GM10847 (cell line): ENCODE measurements around the gene PELO.

ENCODE experiments used
- POLR2A ChIP-seq: IDR thresholded peaks from 2 replicates; pipeline ENCODE4 v1.6.1; 2011; ENCODE audit not compliant: insufficient read length; ENCODE audit errors: extremely low read depth

PELO gene

GRCh38 chr5:52787600-52788504, at the start of gene PELO, which contains the start of gene ITGA1:
Gene PELO, plus strand, starts transcription at chr5:52787916. Its CDS starts 12,479 bp downstream, at chr5:52800395.
Gene ITGA1, plus strand, starts transcription at chr5:52787916. Its CDS starts 438 bp downstream, at chr5:52788354.
- TF ChIP-seq POLR2A, result no peak

DNA sequence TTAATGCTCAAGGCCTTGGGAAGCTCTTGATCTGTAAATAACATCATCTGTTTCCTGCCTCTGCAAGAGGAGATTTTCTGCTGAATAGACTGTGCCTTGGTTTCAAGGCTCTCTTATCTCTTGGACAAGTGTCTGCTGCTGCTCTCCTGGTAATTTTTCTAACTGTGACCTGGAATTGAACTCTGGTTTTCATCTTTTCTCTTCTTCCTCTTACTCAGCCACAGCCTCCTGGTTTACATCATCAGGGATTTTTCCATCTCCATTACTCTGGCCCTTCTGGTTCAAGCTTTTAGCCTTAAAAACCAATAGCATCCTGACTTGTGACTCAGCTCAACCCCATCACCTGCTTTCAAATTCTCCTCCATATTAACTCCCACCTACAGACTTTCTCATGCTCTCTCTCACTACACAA, 49.6 kb upstream of the PELO start:
- no peak for TF ChIP-seq POLR2A

GRCh38 chr5:52740007-52740406, 47.7 kb upstream of the PELO start:
- no peak for TF ChIP-seq POLR2A

DNA sequence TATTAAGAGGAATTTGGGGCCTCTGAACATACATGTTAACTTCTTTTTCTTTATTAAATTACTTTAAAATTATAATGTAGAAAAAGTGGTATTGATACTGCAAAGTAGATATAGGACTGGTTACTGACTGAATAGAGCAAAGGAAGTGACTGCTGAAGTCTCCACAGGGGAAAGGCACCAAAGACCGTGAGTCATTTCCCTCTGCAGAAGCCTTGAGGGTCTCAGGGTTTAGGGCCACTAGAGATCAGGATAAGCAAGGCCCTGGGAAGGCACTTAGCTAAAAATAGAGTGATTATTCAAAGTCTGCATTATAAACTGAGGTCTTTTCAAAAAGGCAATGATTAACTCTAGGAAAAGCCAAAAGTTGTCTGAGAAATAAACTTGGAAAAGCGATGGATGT, 44.7 kb upstream of the PELO start:
- no peak for TF ChIP-seq POLR2A

- no peak for TF ChIP-seq POLR2A
Observed at GRCh38 chr5:52743529-52743928, 44.2 kb upstream of the PELO start.

DNA sequence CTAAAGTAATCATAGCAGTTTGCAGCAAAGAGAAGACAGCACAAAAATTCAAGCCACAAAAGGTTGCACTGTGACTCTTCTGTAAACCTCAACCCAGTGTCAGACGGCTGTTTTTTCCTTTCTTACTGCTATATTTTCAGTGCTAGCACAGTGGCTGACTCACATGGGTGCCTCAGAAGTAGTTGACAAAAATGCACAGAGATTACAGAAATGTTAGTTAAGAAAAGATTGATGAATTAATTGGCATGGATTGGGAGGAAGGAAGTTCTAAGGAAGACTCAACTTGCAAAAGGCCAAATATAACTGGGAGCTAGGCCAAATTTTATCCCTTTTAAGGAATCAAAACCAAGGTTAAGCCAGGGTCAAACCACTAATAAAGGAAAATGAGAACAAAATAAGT, 43.7 kb upstream of the PELO start:
- TF ChIP-seq POLR2A, result no peak

- no peak for TF ChIP-seq POLR2A
Observed at GRCh38 chr5:52746539-52746938, 41.2 kb upstream of the PELO start.

- TF ChIP-seq POLR2A, result no peak
Observed at GRCh38 chr5:52748590-52748989, 39.1 kb upstream of the PELO start.

DNA sequence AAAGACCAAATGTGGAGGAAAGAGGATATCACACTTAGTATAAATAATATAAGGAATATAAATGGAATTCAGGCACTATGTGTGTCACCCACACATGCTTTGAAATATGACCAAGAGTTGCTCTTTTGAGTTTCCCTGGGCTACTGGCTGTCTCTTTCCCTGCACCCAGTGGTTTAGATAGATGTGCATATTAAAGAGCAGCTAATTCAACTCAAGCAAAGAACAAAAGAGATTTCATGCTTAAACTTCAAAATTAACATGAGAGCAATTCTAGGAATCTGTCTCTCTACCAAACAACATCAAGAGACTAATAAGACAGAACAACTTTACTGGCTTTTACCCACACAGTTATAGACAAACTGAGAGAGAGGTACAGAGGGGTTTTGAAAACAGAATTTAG, 38.0 kb upstream of the PELO start:
- no peak for TF ChIP-seq POLR2A

DNA sequence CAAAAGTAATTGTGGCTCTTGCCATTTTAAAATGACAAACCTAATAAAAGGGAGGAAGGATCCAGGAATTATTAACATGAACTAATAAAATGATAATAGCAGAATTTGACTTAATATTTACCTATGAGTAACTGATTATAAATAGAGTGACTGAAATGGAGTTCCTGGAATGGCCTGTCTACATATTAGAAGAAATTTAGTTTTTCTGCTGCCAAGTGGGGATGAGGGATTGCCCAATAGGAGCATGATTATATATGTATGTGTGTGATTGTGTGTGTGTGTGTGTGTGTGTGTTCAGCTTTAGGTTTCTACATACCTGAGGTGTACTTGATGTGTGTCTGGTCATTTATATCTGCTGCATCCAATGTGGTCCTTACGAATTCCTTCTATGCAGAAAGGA, 36.6 kb upstream of the PELO start:
- no peak for TF ChIP-seq POLR2A

- TF ChIP-seq POLR2A, result no peak
Observed at GRCh38 chr5:52754051-52754450, 33.7 kb upstream of the PELO start.

GRCh38 chr5:52757527-52757926, 30.2 kb upstream of the PELO start:
- TF ChIP-seq POLR2A, result no peak

DNA sequence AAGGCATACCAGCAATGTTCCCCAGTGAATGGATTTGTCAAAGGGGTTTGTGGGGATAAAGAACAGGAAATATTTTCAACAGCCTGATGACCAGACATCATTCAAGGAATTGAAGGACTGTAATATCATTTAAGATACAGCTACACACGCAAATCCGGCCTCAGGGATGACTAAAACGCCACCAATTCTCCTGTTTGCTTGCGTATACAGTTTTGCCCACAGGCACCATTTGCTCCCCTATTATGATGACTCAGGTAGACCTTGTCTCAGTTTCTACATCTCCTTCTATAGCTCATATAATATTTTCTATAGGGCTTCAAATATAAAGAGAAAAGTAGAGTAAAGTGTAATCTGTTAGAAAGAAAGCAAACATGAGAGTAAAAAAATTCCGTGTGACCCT, 29.7 kb upstream of the PELO start:
- no peak for TF ChIP-seq POLR2A

GRCh38 chr5:52759331-52759730, 28.4 kb upstream of the PELO start:
- no peak for TF ChIP-seq POLR2A

DNA sequence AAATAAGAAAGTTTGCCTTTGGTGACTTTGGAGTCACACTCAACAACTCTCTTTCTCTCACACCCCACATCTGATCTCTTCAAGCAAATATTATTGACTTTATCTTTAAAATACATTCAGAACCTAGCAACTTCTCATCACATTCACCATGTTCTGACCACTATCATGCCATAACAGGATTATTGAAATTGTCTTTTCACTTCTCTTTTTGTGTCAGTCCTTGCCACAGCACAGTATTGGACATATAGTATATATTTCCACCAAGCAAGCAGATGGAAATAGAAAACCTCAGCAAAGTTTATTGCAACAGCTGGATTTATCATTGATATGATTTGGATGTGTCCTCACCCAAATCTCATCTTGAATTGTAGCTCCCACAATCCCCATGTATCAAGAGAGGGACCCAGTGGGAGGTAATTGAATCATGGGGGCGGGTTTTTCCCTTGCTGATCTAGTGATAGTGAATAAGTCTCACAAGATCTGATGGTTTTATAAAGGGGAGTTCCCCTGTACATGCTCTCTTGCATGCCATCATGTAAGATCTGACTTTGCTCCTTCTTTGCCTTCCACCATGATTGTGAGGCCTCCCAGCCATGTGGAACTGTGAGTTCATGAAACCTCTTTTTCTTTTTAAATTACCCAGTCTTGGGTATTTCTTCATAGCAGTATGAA, 26.9 kb upstream of the PELO start:
- no peak for TF ChIP-seq POLR2A

DNA sequence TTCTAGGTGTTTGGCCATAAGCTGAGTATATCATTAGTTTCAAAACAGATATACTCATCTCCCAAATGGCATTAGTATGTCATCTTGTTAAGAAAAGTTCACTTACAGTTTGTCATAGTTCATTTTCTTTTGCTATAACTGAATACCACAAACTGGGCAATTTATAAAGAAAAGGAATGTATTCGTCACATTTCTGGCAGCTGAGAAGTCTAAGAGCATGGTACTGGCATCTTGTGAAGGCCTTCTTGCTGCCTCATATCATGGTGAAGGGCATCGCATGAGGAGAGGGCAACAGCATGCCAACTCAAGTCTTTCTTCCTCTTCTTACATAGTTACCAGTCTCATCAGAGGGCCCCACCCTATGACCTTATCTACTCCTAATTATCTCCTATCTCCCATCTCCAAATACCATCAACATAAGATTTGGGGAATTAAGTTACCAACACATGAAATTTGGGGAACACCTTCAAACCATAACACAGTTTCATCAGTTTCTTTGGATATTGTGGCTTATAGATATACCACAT, 20.4 kb upstream of the PELO start:
- no peak for TF ChIP-seq POLR2A
